Stimulated activated CD8-positive, alpha-beta memory T cell treated with anti-CD3 and anti-CD28 coated beads, Interleukin-2, amount 100 ng/mL, for 1 hour (primary cell): ENCODE data around the gene INSIG2.
"Not testable (repeated sequence)": the region's sequence is repeated elsewhere in the genome, so short reads cannot be mapped to it uniquely, and the experiment has no call there.

Source experiments
- DNase-seq, 2 donors: peaks; one replicate each; pipeline ENCODE4 v3.0.0-alpha.2; 2020; ENCODE audit warnings: low read depth in 2 of 2

Gene INSIG2

GRCh38 chr2:118059919-118060478 lies 28.3 kb upstream of the INSIG2 start:
- no peak for DNase-seq

GRCh38 chr2:118061135-118061955 lies 26.9 kb upstream of the INSIG2 start:
- no peak for DNase-seq

- no peak for DNase-seq
These were observed 26.2 kb upstream of the INSIG2 start for GRCh38 chr2:118062048-118062447.

- no peak for DNase-seq
These were observed 25.6 kb upstream of the INSIG2 start for GRCh38 chr2:118062669-118063068.

- no peak for DNase-seq
These were observed 23.1 kb upstream of the INSIG2 start for GRCh38 chr2:118065015-118065706.

- no peak for DNase-seq
These were observed 22.3 kb upstream of the INSIG2 start for GRCh38 chr2:118065921-118066511.

GRCh38 chr2:118077636-118078247 lies 10.5 kb upstream of the INSIG2 start:
- DNase-seq: no peak

- DNase-seq: no peak
These were observed 9.5 kb upstream of the INSIG2 start for GRCh38 chr2:118078734-118079133.

GRCh38 chr2:118084491-118085089 lies 3.7 kb upstream of the INSIG2 start:
- no peak for DNase-seq

- DNase-seq: no peak
These were observed 2.9 kb upstream of the INSIG2 start for GRCh38 chr2:118085173-118086023.

- no peak for DNase-seq
These were observed 2.1 kb upstream of the INSIG2 start for GRCh38 chr2:118086024-118086633.

- no peak for DNase-seq
These were observed 999 bp downstream of the INSIG2 start for GRCh38 chr2:118089139-118089800.

GRCh38 chr2:118090387-118091139 lies 2.3 kb downstream of the INSIG2 start:
- no peak for DNase-seq

- no peak for DNase-seq
These were observed 2.8 kb downstream of the INSIG2 start for GRCh38 chr2:118091140-118091478.

- DNase-seq: no peak
These were observed 3.4 kb downstream of the INSIG2 start for GRCh38 chr2:118091631-118092030.

GRCh38 chr2:118094102-118094501 lies 5.8 kb downstream of the INSIG2 start:
- DNase-seq: not testable (repeated sequence)

- DNase-seq: no peak
These were observed 6.2 kb downstream of the INSIG2 start for GRCh38 chr2:118094503-118094902.

- DNase-seq: no peak
These were observed 7.3 kb downstream of the INSIG2 start for GRCh38 chr2:118095610-118096009.

- DNase-seq: no peak
These were observed 9.4 kb downstream of the INSIG2 start for GRCh38 chr2:118097657-118098056.
